HG03039 (cell line): Measurements from ENCODE around the gene PROC.

Experiments used
- ATAC-seq: cut with Tn5 transposase; IDR thresholded peaks from one replicate; pipeline ENCODE4 v1.9.1; 2021; ENCODE audit warnings: mild to moderate bottlenecking, moderate library complexity; ENCODE audit not compliant: unreplicated experiment

PROC gene

DNA sequence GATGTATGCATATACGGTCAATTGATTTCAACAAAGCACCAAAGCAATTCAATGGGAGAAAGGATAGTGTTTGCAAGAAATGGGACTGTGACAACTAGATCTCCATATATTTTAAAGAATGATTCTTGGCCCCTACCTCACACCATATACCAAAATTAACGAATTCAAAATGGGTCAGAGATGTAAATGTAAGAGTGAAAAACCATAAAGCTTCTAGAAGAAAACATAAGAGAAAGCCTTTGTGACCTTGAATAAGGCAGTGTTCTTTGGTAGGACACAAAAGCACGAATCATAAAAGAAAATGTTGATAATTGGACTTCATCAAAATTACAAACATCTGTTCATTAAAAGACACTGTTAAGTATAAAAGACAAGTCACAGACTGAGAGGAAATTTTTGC, 5.0 kb upstream of the PROC start:
- ATAC-seq = no peak

DNA sequence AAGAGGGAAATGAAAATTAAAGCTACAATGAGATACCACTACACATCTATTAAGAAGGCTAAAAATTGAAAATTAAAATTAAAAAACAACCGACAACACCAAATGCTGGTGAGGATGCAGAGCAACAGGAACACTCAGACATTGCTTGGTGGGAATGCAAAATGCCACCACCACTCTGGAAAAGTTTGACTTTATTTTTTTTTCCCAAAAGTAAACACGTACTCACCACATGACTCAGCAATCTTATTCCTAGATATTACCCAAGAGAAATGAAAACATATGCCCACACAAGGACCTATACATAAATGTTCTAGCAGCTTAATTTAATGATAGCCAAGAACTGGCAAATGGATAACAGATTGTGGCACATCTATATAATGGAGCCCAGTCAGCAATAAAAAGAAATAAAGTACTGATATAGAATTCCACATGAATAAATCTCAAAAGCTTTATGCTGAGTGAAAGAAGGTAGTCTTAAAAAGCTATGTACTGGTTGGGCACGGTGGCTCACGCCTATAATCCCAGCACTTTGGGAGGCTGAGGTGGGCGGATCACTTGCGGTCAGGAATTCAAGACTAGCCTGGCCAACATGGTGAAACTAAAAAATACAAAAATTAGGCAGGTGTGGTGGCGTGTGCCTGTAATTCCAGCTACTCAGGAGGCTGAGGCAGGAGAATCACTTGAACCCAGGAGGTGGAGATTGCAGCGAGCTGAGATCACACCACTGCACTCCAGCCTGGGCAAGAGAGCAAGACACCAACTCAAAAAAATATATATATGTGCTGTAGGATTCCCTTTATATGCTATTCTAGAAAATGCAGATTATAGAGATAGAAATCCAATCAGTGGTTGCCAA, 4.2 kb upstream of the PROC start:
- ATAC-seq = no peak

DNA sequence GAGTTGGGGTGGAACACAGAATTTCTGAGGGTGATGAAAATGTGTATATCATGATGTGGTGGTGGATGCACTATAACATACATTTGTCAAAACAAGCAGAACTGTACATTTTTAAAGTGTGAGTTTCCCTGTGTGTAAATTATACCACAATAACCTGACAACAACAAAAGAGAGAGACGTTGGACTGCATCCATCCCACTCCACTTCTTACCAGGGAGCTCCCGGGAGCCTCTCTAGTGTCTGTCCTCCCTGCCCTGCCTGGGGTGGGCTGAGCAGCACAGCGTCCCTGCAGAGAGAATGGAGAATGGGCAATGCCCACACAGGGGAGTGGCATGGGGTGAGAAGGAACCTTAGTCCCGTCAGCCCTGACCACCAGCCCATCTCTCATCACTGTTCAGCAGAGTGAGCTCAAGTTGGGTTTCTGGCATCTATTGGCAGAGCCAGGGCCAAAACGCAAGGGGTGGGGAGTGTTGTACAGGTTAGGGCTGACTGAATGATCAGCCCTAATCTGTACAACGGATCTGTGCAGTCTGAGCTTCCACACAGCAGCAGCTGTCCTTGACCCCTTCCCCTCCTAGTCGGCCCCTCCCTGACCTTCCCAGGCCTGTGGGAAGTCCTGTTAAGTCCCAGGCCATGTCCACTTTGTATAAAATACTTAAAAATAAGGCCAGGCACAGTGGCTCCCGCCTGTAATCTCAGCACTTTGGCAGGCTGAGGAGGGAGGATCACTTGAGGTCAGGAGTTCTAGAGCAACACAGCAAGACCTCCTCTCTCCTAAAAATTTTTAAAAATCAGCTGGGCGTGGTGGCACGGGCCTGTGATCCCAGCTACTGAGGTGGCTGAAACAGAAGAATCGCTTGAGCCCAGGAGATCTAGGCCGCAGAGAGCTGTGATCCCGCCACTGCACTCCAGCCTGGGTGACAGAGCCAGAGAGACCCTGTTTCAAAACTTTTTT, 3.3 kb upstream of the PROC start:
- ATAC-seq = no peak

DNA sequence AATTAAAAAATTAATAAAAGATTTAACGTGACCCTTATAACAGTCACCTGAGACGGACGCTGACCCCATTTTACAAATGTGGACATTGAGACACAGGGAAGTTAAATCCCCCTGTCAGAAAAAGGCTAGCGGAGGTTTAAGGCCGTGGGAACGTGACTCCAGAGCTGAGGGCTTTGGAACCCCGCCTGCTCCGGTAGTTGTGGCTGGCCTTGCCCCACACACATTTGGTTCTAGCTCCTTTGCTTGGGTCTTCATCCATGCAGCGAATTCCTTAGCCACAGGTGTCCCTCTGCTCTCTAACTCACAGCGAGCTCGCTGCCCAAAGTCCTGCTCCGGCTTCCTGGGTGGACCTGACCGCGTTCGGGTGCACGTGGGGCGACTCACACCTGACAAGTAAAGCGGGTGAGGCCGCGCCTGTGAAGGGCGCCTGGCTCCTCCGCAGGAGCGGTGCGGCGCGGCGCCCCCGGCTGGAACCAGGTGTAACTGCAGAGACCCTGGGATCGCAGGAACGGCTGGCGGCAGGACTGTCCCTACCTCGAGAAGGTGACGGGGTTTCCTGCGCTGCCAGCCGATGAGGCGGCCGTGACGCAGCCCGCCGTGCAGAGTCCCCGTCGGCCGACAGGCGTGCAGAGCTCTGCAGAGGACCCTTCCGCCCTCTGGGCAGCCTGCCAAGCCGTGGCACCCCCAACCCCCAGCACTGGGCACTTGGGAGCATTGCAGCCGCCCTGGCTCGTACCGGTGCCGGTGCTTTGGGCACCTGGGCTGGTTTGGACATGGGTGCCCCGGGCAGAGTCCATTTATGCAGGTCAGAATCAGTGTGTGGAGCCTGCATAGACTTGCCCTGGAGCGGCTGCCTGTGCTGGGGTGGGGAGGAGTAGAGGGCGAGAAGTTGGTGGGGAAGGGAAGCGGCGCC, 2.4 kb upstream of the PROC start:
- peak; percentile 63 for ATAC-seq

DNA sequence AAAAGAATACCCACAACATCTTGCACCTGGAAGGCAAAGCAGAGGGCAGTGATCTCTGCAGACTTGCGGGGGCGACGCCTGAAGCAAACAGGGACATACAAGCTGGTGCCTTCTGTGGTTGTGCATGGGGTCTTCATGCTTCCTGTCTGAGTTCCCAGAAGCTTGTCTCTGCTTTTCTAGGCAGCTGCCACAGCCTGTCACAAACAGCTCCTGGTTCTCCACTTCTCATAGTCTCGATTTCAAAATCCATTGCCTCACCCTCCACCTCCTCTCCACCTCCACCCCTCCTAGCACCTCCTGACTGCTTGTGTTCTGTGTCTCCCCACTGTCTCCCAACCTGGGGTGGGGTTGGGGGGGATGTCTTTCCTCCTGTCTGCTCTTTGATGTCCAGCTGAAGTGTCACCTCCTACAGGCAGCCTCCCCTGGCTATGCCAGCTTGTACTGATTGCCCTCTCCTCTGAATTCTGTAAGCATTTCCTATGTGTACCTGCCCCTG, 1.7 kb upstream of the PROC start:
- no peak for ATAC-seq

DNA sequence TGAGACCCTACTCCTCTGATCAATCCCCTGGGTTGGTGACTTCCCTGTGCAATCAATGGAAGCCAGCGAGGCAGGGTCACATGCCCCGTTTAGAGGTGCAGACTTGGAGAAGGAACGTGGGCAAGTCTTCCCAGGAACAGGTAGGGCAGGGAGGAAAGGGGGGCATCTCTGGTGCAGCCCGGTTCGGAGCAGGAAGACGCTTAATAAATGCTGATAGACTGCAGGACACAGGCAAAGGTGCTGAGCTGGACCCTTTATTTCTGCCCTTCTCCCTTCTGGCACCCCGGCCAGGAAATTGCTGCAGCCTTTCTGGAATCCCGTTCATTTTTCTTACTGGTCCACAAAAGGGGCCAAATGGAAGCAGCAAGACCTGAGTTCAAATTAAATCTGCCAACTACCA, 821 bp upstream of the PROC start:
- no peak for ATAC-seq

DNA sequence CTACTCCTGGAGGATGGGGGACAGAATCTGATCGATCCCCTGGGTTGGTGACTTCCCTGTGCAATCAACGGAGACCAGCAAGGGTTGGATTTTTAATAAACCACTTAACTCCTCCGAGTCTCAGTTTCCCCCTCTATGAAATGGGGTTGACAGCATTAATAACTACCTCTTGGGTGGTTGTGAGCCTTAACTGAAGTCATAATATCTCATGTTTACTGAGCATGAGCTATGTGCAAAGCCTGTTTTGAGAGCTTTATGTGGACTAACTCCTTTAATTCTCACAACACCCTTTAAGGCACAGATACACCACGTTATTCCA, 844 bp downstream of the PROC start:
- ATAC-seq = no peak

DNA sequence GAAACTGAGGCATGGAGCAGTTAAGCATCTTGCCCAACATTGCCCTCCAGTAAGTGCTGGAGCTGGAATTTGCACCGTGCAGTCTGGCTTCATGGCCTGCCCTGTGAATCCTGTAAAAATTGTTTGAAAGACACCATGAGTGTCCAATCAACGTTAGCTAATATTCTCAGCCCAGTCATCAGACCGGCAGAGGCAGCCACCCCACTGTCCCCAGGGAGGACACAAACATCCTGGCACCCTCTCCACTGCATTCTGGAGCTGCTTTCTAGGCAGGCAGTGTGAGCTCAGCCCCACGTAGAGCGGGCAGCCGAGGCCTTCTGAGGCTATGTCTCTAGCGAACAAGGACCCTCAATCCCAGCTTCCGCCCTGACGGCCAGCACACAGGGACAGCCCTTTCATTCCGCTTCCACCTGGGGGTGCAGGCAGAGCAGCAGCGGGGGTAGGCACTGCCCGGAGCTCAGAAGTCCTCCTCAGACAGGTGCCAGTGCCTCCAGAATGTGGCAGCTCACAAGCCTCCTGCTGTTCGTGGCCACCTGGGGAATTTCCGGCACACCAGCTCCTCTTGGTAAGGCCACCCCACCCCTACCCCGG, 1.3 kb downstream of the PROC start:
- no peak for ATAC-seq

DNA sequence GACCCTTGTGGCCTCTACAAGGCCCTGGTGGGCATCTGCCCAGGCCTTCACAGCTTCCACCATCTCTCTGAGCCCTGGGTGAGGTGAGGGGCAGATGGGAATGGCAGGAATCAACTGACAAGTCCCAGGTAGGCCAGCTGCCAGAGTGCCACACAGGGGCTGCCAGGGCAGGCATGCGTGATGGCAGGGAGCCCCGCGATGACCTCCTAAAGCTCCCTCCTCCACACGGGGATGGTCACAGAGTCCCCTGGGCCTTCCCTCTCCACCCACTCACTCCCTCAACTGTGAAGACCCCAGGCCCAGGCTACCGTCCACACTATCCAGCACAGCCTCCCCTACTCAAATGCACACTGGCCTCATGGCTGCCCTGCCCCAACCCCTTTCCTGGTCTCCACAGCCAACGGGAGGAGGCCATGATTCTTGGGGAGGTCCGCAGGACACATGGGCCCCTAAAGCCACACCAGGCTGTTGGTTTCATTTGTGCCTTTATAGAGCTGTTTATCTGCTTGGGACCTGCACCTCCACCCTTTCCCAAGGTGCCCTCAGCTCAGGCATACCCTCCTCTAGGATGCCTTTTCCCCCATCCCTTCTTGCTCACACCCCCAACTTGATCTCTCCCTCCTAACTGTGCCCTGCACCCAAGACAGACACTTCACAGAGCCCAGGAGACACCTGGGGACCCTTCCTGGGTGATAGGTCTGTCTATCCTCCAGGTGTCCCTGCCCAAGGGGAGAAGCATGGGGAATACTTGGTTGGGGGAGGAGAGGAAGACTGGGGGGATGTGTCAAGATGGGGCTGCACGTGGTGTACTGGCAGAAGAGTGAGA, 2.0 kb downstream of the PROC start:
- ATAC-seq = no peak

DNA sequence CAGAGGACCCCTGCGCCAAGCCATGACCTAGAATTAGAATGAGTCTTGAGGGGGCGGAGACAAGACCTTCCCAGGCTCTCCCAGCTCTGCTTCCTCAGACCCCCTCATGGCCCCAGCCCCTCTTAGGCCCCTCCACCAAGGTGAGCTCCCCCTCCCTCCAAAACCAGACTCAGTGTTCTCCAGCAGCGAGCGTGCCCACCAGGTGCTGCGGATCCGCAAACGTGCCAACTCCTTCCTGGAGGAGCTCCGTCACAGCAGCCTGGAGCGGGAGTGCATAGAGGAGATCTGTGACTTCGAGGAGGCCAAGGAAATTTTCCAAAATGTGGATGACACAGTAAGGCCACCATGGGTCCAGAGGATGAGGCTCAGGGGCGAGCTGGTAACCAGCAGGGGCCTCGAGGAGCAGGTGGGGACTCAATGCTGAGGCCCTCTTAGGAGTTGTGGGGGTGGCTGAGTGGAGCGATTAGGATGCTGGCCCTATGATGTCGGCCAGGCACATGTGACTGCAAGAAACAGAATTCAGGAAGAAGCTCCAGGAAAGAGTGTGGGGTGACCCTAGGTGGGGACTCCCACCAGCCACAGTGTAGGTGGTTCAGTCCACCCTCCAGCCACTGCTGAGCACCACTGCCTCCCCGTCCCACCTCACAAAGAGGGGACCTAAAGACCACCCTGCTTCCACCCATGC, 3.0 kb downstream of the PROC start:
- no peak for ATAC-seq

DNA sequence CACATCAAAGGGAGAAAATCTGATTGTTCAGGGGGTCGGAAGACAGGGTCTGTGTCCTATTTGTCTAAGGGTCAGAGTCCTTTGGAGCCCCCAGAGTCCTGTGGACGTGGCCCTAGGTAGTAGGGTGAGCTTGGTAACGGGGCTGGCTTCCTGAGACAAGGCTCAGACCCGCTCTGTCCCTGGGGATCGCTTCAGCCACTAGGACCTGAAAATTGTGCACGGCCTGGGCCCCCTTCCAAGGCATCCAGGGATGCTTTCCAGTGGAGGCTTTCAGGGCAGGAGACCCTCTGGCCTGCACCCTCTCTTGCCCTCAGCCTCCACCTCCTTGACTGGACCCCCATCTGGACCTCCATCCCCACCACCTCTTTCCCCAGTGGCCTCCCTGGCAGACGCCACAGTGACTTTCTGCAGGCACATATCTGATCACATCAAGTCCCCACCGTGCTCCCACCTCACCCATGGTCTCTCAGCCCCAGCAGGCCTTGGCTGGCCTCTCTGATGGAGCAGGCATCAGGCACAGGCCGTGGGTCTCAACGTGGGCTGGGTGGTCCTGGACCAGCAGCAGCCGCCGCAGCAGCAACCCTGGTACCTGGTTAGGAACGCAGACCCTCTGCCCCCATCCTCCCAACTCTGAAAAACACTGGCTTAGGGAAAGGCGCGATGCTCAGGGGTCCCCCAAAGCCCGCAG, 3.8 kb downstream of the PROC start:
- no peak for ATAC-seq

DNA sequence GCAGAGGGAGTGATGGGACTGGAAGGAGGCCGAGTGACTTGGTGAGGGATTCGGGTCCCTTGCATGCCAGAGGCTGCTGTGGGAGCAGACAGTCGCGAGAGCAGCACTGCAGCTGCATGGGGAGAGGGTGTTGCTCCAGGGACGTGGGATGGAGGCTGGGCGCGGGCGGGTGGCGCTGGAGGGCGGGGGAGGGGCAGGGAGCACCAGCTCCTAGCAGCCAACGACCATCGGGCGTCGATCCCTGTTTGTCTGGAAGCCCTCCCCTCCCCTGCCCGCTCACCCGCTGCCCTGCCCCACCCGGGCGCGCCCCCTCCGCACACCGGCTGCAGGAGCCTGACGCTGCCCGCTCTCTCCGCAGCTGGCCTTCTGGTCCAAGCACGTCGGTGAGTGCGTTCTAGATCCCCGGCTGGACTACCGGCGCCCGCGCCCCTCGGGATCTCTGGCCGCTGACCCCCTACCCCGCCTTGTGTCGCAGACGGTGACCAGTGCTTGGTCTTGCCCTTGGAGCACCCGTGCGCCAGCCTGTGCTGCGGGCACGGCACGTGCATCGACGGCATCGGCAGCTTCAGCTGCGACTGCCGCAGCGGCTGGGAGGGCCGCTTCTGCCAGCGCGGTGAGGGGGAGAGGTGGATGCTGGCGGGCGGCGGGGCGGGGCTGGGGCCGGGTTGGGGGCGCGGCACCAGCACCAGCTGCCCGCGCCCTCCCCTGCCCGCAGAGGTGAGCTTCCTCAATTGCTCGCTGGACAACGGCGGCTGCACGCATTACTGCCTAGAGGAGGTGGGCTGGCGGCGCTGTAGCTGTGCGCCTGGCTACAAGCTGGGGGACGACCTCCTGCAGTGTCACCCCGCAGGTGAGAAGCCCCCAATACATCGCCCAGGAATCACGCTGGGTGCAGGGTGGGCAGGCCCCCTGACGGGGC, 4.6 kb downstream of the PROC start:
- no peak for ATAC-seq

DNA sequence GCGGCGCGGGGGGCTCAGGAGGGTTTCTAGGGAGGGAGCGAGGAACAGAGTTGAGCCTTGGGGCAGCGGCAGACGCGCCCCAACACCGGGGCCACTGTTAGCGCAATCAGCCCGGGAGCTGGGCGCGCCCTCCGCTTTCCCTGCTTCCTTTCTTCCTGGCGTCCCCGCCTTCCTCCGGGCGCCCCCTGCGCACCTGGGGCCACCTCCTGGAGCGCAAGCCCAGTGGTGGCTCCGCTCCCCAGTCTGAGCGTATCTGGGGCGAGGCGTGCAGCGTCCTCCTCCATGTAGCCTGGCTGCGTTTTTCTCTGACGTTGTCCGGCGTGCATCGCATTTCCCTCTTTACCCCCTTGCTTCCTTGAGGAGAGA, 5.2 kb downstream of the PROC start:
- ATAC-seq = no peak

DNA sequence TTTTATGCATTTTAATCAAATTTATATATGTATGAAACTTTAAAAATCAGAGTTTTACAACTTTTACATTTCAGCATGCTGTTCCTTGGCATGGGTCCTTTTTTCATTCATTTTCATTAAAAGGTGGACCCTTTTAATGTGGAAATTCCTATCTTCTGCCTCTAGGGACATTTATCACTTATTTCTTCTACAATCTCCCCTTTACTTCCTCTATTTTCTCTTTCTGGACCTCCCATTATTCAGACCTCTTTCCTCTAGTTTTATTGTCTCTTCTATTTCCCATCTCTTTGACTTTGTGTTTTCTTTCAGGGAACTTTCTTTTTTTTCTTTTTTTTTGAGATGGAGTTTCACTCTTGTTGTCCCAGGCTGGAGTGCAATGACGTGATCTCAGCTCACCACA, 5.7 kb downstream of the PROC start:
- ATAC-seq = no peak

DNA sequence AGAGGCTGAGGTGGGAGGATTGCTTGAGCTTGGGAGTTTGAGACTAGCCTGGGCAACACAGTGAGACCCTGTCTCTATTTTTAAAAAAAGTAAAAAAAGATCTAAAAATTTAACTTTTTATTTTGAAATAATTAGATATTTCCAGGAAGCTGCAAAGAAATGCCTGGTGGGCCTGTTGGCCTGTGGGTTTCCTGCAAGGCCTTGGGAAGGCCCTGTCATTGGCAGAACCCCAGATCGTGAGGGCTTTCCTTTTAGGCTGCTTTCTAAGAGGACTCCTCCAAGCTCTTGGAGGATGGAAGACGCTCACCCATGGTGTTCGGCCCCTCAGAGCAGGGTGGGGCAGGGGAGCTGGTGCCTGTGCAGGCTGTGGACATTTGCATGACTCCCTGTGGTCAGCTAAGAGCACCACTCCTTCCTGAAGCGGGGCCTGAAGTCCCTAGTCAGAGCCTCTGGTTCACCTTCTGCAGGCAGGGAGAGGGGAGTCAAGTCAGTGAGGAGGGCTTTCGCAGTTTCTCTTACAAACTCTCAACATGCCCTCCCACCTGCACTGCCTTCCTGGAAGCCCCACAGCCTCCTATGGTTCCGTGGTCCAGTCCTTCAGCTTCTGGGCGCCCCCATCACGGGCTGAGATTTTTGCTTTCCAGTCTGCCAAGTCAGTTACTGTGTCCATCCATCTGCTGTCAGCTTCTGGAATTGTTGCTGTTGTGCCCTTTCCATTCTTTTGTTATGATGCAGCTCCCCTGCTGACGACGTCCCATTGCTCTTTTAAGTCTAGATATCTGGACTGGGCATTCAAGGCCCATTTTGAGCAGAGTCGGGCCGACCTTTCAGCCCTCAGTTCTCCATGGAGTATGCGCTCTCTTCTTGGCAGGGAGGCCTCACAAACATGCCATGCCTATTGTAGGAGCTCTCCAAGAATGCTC, 6.6 kb downstream of the PROC start:
- ATAC-seq = no peak
